K562 (cell line): ENCODE data around the gene RASIP1. TPM values are rescaled to one million over a fixed set of nuclear protein-coding genes. Genes with fewer than 3 reads are reported as not detected.

ENCODE experiments used
- ARNT ChIP-seq, 2 experiments: fragments of 450-650 bp; IDR thresholded peaks; 2 replicates each; pipeline ENCODE4 v1.6.1; 2016; ENCODE audit warnings: mild to moderate bottlenecking in 1 of 2
- ATF6 ChIP-seq: sonication (generic); formaldehyde crosslinking; IDR thresholded peaks from 2 replicates; pipeline ENCODE4 v1.4.0; 2020; ENCODE audit warnings: mild to moderate bottlenecking, missing genetic modification reagents
- CBX3 ChIP-seq, 2 experiments: IDR thresholded peaks; 1 replicate in 1 of 2; 2 replicates in 1 of 2; pipeline ENCODE4 v1.6.1; 2012; ENCODE audit warnings: inconsistent platforms in 2 of 2, low read length in 2 of 2, borderline replicate concordance in 1 of 2, control low read depth in 1 of 2
- CC2D1A ChIP-seq: fragments of 450-650 bp; IDR thresholded peaks from 2 replicates; pipeline ENCODE4 v1.6.1; 2017; ENCODE audit warnings: mild to moderate bottlenecking
- CREM ChIP-seq: IDR thresholded peaks from 2 replicates; pipeline ENCODE4 v1.6.1; 2014; ENCODE audit warnings: antibody characterized with exemption, low read depth
- E4F1 ChIP-seq: fragments of 250-450 bp; sonication (Bioruptor Pico); IDR thresholded peaks from 2 replicates; pipeline ENCODE4 v1.5.0; 2021; ENCODE audit warnings: mild to moderate bottlenecking, borderline replicate concordance
- ETS1 ChIP-seq: conservative IDR thresholded peaks from 2 replicates; pipeline ENCODE4 v1.6.1; 2011; ENCODE audit warnings: low read depth, mild to moderate bottlenecking, low read length; ENCODE audit not compliant: control insufficient read depth
- KDM4B ChIP-seq, 2 experiments: fragments of 450-650 bp in 1 of 2; sonication (generic) in 1 of 2; IDR thresholded peaks; 2 replicates each; pipeline ENCODE4 v1.6.1; 2016 to 2017; ENCODE audit warnings: borderline replicate concordance in 2 of 2, antibody characterized with exemption in 1 of 2, low read depth in 1 of 2, mild to moderate bottlenecking in 1 of 2
- NCOA2 ChIP-seq, 2 experiments: fragments of 450-650 bp; IDR thresholded peaks; 2 replicates each; pipeline ENCODE4 v1.6.1; 2018; ENCODE audit warnings: mild to moderate bottlenecking in 2 of 2, moderate library complexity in 1 of 2; ENCODE audit not compliant: partially characterized antibody in 2 of 2
- PKNOX1 ChIP-seq: fragments of 450-650 bp; IDR thresholded peaks from 2 replicates; pipeline ENCODE4 v1.6.1; 2016
- SNIP1 ChIP-seq: fragments of 450-650 bp; IDR thresholded peaks from 2 replicates; pipeline ENCODE4 v1.7.1; 2017; ENCODE audit warnings: low read depth, mild to moderate bottlenecking
- TARDBP ChIP-seq: fragments of 450-650 bp; IDR thresholded peaks from 2 replicates; pipeline ENCODE4 v1.6.1; 2016
- ZBTB1 ChIP-seq: sonication (generic); formaldehyde crosslinking; IDR thresholded peaks from 2 replicates; pipeline ENCODE4 v1.8.1; 2023; ENCODE audit warnings: missing genetic modification reagents, low read depth, mild to moderate bottlenecking, borderline replicate concordance
- ZFP1 ChIP-seq: fragments of 450-650 bp; formaldehyde crosslinking; IDR thresholded peaks from 2 replicates; pipeline ENCODE4 v1.4.0; 2020; ENCODE audit warnings: mild to moderate bottlenecking, mixed read lengths
- ZFP36 ChIP-seq: fragments of 150-350 bp; IDR thresholded peaks from 2 replicates; pipeline ENCODE4 v1.6.1; 2018; ENCODE audit warnings: low read length, low read depth; ENCODE audit not compliant: partially characterized antibody
- ZSCAN32 ChIP-seq: fragments of 450-650 bp; formaldehyde crosslinking; IDR thresholded peaks from 2 replicates; pipeline ENCODE4 v1.4.0; 2020; ENCODE audit warnings: mild to moderate bottlenecking, moderate library complexity
- polyA plus RNA-seq, 8 experiments: library from polyadenylated mRNA; depleted of rRNA in 4 of 8; stranded (reverse) in 5 of 8; unstranded in 3 of 8; fragments of >200 nt; fragmentation: Nextera tagmentation in 2 of 8; fragmentation: Illumina TruSeq in 1 of 8; extraction: Ambion mirVana in 2 of 8; extraction: Trizol in 1 of 8; gene quantifications; 2 replicates each; pipeline versions ENCODE4 v1.2.1 to v1.2.3, GENCODE V29; 2011 to 2014; ENCODE audit warnings: inconsistent platforms in 1 of 8, missing spikeins in 1 of 8
- total RNA-seq, 7 experiments: library from RNA; depleted of rRNA in 6 of 7; stranded (reverse); fragments of >200 nt in 6 of 7; fragmentation: Illumina TruSeq in 2 of 7; extraction: Trizol in 2 of 7; gene quantifications; 2 replicates each; pipeline versions ENCODE4 v1.2.1 to v1.2.3, GENCODE V29; 2011 to 2021; ENCODE audit warnings: low replicate concordance in 1 of 7
- TF ChIP-seq, protein P1 (sequence below), 2 experiments: fragments of 150-350 bp in 1 of 2; IDR thresholded peaks; 2 replicates each; pipeline ENCODE4 v1.6.1; 2012 to 2016; ENCODE audit warnings: low read depth in 2 of 2, low read length in 2 of 2, mild to moderate bottlenecking in 1 of 2, moderate library complexity in 1 of 2

The RASIP1 gene
- total and polyA plus RNA-seq, 9 of the 15 experiments (the other 6 are each of a cell fraction or from before 2014, with no cell fraction given) = 0.20 to 4.7 (median 1.5) TPM

DNA sequence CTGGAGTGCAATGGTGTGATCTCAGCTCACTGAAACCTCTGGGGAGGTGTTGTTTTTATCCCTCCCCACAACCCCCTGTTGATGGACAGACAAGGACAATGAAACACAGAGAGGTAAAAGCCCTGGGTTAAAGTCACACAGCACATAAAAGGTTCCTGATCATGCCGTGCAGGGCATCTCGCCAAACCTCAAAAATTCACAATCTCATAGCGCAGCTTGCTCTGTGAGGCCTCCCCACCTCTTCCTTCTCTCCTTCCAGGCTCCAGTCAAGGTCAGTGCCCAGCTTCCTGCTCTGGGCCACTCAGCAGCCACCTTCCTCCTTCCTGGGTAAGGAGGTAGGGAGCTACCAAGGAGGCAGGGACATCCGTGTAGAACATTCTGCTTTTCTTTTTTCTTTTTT, 42.4 kb downstream of the RASIP1 start (continued):
- TF ChIP-seq ETS1 (no peak), E4F1 (CRISPR knock-in tag) (no peak), CBX3 (IDR thresholded peaks at IDR 0.05; ENCODE audit: borderline replicate concordance in 1 of 2, low read length in 2 of 2) (peak in 1 of 2 experiments; percentile 27; a peak in 1 of 3 replicates), SNIP1 (no peak), ZFP1 (CRISPR knock-in tag) (no peak), ATF6 (CRISPR knock-in tag) (no peak), ARNT (IDR thresholded peaks at IDR 0.05) (no peak), ZBTB1 (CRISPR knock-in tag) (no peak), TARDBP (no peak), CC2D1A (no peak), NCOA2 (IDR thresholded peaks at IDR 0.05; ENCODE audit: partially characterized antibody in 2 of 2) (no peak), PKNOX1 (peak; percentile 64), ZSCAN32 (CRISPR knock-in tag) (no peak), KDM4B (IDR thresholded peaks at IDR 0.05; ENCODE audit: borderline replicate concordance in 2 of 2, low read depth in 1 of 2) (no peak), ZFP36 (peak; percentile 97), CREM (no peak)
- TF ChIP-seq, protein P1, sequence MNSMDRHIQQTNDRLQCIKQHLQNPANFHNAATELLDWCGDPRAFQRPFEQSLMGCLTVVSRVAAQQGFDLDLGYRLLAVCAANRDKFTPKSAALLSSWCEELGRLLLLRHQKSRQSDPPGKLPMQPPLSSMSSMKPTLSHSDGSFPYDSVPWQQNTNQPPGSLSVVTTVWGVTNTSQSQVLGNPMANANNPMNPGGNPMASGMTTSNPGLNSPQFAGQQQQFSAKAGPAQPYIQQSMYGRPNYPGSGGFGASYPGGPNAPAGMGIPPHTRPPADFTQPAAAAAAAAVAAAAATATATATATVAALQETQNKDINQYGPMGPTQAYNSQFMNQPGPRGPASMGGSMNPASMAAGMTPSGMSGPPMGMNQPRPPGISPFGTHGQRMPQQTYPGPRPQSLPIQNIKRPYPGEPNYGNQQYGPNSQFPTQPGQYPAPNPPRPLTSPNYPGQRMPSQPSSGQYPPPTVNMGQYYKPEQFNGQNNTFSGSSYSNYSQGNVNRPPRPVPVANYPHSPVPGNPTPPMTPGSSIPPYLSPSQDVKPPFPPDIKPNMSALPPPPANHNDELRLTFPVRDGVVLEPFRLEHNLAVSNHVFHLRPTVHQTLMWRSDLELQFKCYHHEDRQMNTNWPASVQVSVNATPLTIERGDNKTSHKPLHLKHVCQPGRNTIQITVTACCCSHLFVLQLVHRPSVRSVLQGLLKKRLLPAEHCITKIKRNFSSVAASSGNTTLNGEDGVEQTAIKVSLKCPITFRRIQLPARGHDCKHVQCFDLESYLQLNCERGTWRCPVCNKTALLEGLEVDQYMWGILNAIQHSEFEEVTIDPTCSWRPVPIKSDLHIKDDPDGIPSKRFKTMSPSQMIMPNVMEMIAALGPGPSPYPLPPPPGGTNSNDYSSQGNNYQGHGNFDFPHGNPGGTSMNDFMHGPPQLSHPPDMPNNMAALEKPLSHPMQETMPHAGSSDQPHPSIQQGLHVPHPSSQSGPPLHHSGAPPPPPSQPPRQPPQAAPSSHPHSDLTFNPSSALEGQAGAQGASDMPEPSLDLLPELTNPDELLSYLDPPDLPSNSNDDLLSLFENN (IDR thresholded peaks at IDR 0.05; ENCODE audit: low read depth in 2 of 2, low read length in 2 of 2) = no peak
